Measurements from ENCODE around the gene TIAM1. TPM values are rescaled to one million over a fixed set of nuclear protein-coding genes. Genes with fewer than 3 reads are reported as not detected.
A peak's percentile ranks its signal among the peaks of the same experiment; 100 is the strongest.

Gene TIAM1
- total RNA-seq, 4 donors from 2014 or later: 5.4 to 10.6 (median 6.0) TPM

GRCh38 chr21:31107176-31107785 lies 236.8 kb downstream of the TIAM1 start:
- Histone ChIP-seq H3K27ac (replicated peaks in 1 of 4) (no peak overlapping the region), H3K9me3 (no peaks in the 10 kb centered on the region)
- no peak for TF ChIP-seq CTCF (IDR thresholded peaks at IDR 0.05)
- TF ChIP-seq POLR2AphosphoS5 (IDR thresholded peaks at IDR 0.05): no peak
- no peak for TF ChIP-seq EP300 (IDR thresholded peaks at IDR 0.05)
- no peak for TF ChIP-seq POLR2A (IDR thresholded peaks at IDR 0.05; ENCODE audit: low read depth)

GRCh38 chr21:31103571-31104265 lies 240.3 kb downstream of the TIAM1 start:
- Histone ChIP-seq H3K4me3 (no peak overlapping the region), H3K36me3 (no peaks in the 10 kb centered on the region), H3K27me3 (peaks cover 0 to 8% (median 0%) of the 10 kb centered on the region in 4 donors), H3K27ac (replicated peaks in 1 of 4) (no peak overlapping the region), H3K9me3 (no peaks in the 10 kb centered on the region), H3K4me1 (no peaks in the 10 kb centered on the region)
- WGBS: 77% methylated on average over 4 of the region's 4 CpGs
- intact Hi-C loops (cut with DNase I): no loop called here
- TF ChIP-seq POLR2A (IDR thresholded peaks at IDR 0.05; ENCODE audit: low read depth) (no peak), EP300 (IDR thresholded peaks at IDR 0.05) (no peak), POLR2AphosphoS5 (IDR thresholded peaks at IDR 0.05) (no peak), CTCF (IDR thresholded peaks at IDR 0.05) (no peak)
- no peak for DNase-seq (ENCODE audit: extremely low spot score)

More at GRCh38 chr21:31107176-31107785, 236.8 kb downstream of the TIAM1 start:
- peaks cover 0 to 5% (median 0%) of the 10 kb centered on the region in 4 donors for H3K27me3 ChIP-seq
- no peaks in the 10 kb centered on the region for H3K36me3 ChIP-seq
- 87% methylated on average over 4 of the region's 4 CpGs for WGBS
- H3K4me3 ChIP-seq: no peak overlapping the region
- intact Hi-C loops (cut with DNase I): no loop called here
- no peaks in the 10 kb centered on the region for H3K4me1 ChIP-seq
- DNase-seq (ENCODE audit: extremely low spot score): no peak

GRCh38 chr21:31103163-31103562 lies 240.9 kb downstream of the TIAM1 start:
- intact Hi-C loops (cut with DNase I): no loop called here
- no peak for DNase-seq (ENCODE audit: extremely low spot score)
- WGBS: 61% methylated on average over 3 of the region's 3 CpGs

GRCh38 chr21:31099122-31099521 lies 244.9 kb downstream of the TIAM1 start:
- 79% methylated on average over 14 of the region's 14 CpGs for WGBS
- Histone ChIP-seq H3K9me3 (no peaks in the 10 kb centered on the region), H3K36me3 (no peaks in the 10 kb centered on the region), H3K27ac (replicated peaks in 1 of 4) (no peak overlapping the region), H3K27me3 (peaks cover 0 to 14% (median 0%) of the 10 kb centered on the region in 4 donors), H3K4me3 (no peak overlapping the region), H3K4me1 (no peaks in the 10 kb centered on the region)
- intact Hi-C loops (cut with DNase I): loop anchor here (10.0 kb wide), 1 partner anchor 506 kb away; no protein-coding TSS in a partner anchor
- DNase-seq (ENCODE audit: extremely low spot score): peak; percentile 57
- TF ChIP-seq EP300 (IDR thresholded peaks at IDR 0.05) (no peak), POLR2A (IDR thresholded peaks at IDR 0.05; ENCODE audit: low read depth) (no peak), CTCF (IDR thresholded peaks at IDR 0.05) (no peak), POLR2AphosphoS5 (IDR thresholded peaks at IDR 0.05) (no peak)

More at GRCh38 chr21:31103163-31103562, 240.9 kb downstream of the TIAM1 start:
- Histone ChIP-seq H3K9me3 (no peaks in the 10 kb centered on the region), H3K36me3 (no peaks in the 10 kb centered on the region), H3K27ac (replicated peaks in 1 of 4) (no peak overlapping the region), H3K4me3 (no peak overlapping the region), H3K4me1 (no peaks in the 10 kb centered on the region), H3K27me3 (peaks cover 0 to 13% (median 0%) of the 10 kb centered on the region in 4 donors)
- no peak for TF ChIP-seq EP300 (IDR thresholded peaks at IDR 0.05)
- TF ChIP-seq CTCF (IDR thresholded peaks at IDR 0.05): no peak
- TF ChIP-seq POLR2A (IDR thresholded peaks at IDR 0.05; ENCODE audit: low read depth): no peak
- no peak for TF ChIP-seq POLR2AphosphoS5 (IDR thresholded peaks at IDR 0.05)

Measured in esophagus muscularis mucosa (tissue), 4 donors.